HEK293 (cell line): ENCODE results near the gene SPECC1L.

Experiments used
- CTCF ChIA-PET: fragments of 350-600 bp; formaldehyde crosslinking; extraction: SDS; loops from one replicate; lab custom pipeline; 2021; ENCODE audit warnings: antibody characterized with exemption; lab: Yijun Ruan, JAX
- POLR2A ChIA-PET: fragments of 300-600 bp; formaldehyde crosslinking; extraction: SDS; loops from one replicate; lab custom pipeline; 2020; ENCODE audit warnings: antibody characterized with exemption, inconsistent platforms; lab: Yijun Ruan, JAX
- H3K27ac ChIP-seq: fragments of 200-500 bp; sonication (Bioruptor generic); 2 replicates; pipeline ENCODE4 v1.5.1; 2014; ENCODE audit warnings: low read depth, low read length, control low read depth, inconsistent platforms; ENCODE audit errors: extremely low read depth
- H3K36me3 ChIP-seq, 2 experiments: fragments of 200-500 bp in 1 of 2; sonication (Bioruptor generic) in 1 of 2; 1 replicate in 1 of 2; 2 replicates in 1 of 2; pipeline ENCODE4 v1.5.1; 2014 to 2017; ENCODE audit warnings: inconsistent platforms in 2 of 2, low read length in 2 of 2; ENCODE audit not compliant: control insufficient read depth in 2 of 2, insufficient read depth in 1 of 2
- H3K4me1 ChIP-seq: fragments of 200-500 bp; sonication (Bioruptor generic); 2 replicates; pipeline ENCODE4 v1.5.1; 2014; ENCODE audit warnings: mild to moderate bottlenecking, low read length, inconsistent platforms; ENCODE audit not compliant: control insufficient read depth, insufficient read depth
- H3K4me3 ChIP-seq: 2 replicates; pipeline ENCODE4 v1.5.1; 2011; ENCODE audit warnings: low read depth, mild to moderate bottlenecking, control low read depth, low read length, moderate library complexity
- H3K9me3 ChIP-seq: fragments of 200-500 bp; sonication (Bioruptor generic); 2 replicates; pipeline ENCODE4 v1.5.1; 2014; ENCODE audit warnings: low read depth, low read length, inconsistent platforms; ENCODE audit not compliant: control insufficient read depth, insufficient read depth
- FEZF1 ChIP-seq: fragments of 450-650 bp; formaldehyde crosslinking; IDR thresholded peaks from 2 replicates; pipeline ENCODE4 v1.5.1; 2016; ENCODE audit warnings: missing biosample characterization, missing genetic modification characterization
- GLIS1 ChIP-seq: fragments of 450-650 bp; formaldehyde crosslinking; IDR thresholded peaks from 2 replicates; pipeline ENCODE4 v1.5.1; 2016; ENCODE audit warnings: missing biosample characterization, missing genetic modification characterization
- KLF1 ChIP-seq: fragments of 450-650 bp; formaldehyde crosslinking; IDR thresholded peaks from 2 replicates; pipeline ENCODE4 v1.5.1; 2016; ENCODE audit warnings: missing biosample characterization, missing genetic modification characterization
- SP2 ChIP-seq: fragments of 450-650 bp; formaldehyde crosslinking; IDR thresholded peaks from 2 replicates; pipeline ENCODE4 v1.5.1; 2016; ENCODE audit warnings: missing biosample characterization, missing genetic modification characterization
- TCF7L2 ChIP-seq: IDR thresholded peaks from 2 replicates; pipeline ENCODE4 v1.6.1; 2011; ENCODE audit warnings: low read depth, mild to moderate bottlenecking, inconsistent platforms, low read length, moderate library complexity, borderline replicate concordance
- ZNF202 ChIP-seq: fragments of 450-650 bp; formaldehyde crosslinking; IDR thresholded peaks from 2 replicates; pipeline ENCODE4 v1.5.1; 2016; ENCODE audit warnings: missing biosample characterization, missing genetic modification characterization, borderline replicate concordance
- ZNF211 ChIP-seq: fragments of 450-650 bp; formaldehyde crosslinking; IDR thresholded peaks from 2 replicates; pipeline ENCODE4 v1.5.1; 2016; ENCODE audit warnings: low read depth, missing biosample characterization, missing genetic modification characterization
- ZNF302 ChIP-seq: fragments of 450-650 bp; formaldehyde crosslinking; IDR thresholded peaks from 2 replicates; pipeline ENCODE4 v1.5.1; 2016; ENCODE audit warnings: missing biosample characterization, missing genetic modification characterization, low read depth
- ZNF423 ChIP-seq: fragments of 450-650 bp; formaldehyde crosslinking; IDR thresholded peaks from 2 replicates; pipeline ENCODE4 v1.5.1; 2016; ENCODE audit warnings: missing biosample characterization, missing genetic modification characterization
- ZNF426 ChIP-seq: fragments of 450-650 bp; formaldehyde crosslinking; IDR thresholded peaks from 2 replicates; pipeline ENCODE4 v1.5.1; 2017; ENCODE audit warnings: missing biosample characterization, missing genetic modification characterization, mild to moderate bottlenecking, inconsistent platforms, moderate library complexity
- ZNF433 ChIP-seq: fragments of 450-650 bp; formaldehyde crosslinking; IDR thresholded peaks from 2 replicates; pipeline ENCODE4 v1.5.1; 2016; ENCODE audit warnings: missing biosample characterization, missing genetic modification characterization, low read depth
- ZNF529 ChIP-seq: fragments of 450-650 bp; formaldehyde crosslinking; IDR thresholded peaks from 2 replicates; pipeline ENCODE4 v1.5.1; 2017; ENCODE audit warnings: missing genetic modification characterization, missing biosample characterization; ENCODE audit not compliant: insufficient replicate concordance
- ZNF544 ChIP-seq: fragments of 450-650 bp; formaldehyde crosslinking; IDR thresholded peaks from 2 replicates; pipeline ENCODE4 v1.5.0; 2017; ENCODE audit warnings: missing biosample characterization, missing genetic modification characterization
- ZNF558 ChIP-seq: fragments of 450-650 bp; formaldehyde crosslinking; IDR thresholded peaks from 2 replicates; pipeline ENCODE4 v1.5.1; 2016; ENCODE audit warnings: missing biosample characterization, missing genetic modification characterization
- ZNF561 ChIP-seq: fragments of 450-650 bp; IDR thresholded peaks from 2 replicates; pipeline ENCODE4 v1.5.1; 2018; ENCODE audit warnings: missing biosample characterization, missing genetic modification characterization, borderline replicate concordance
- ZNF600 ChIP-seq: fragments of 450-650 bp; formaldehyde crosslinking; IDR thresholded peaks from 2 replicates; pipeline ENCODE4 v1.5.1; 2016; ENCODE audit warnings: missing biosample characterization, missing genetic modification characterization
- ZNF623 ChIP-seq: fragments of 450-650 bp; formaldehyde crosslinking; IDR thresholded peaks from 2 replicates; pipeline ENCODE4 v1.5.1; 2016; ENCODE audit warnings: missing biosample characterization, missing genetic modification characterization
- TF ChIP-seq, protein P1 (sequence below): fragments of 450-650 bp; formaldehyde crosslinking; IDR thresholded peaks from 2 replicates; pipeline ENCODE4 v1.5.1; 2016; ENCODE audit warnings: missing biosample characterization, missing genetic modification characterization
- TF ChIP-seq, protein P2 (sequence below): fragments of 450-650 bp; formaldehyde crosslinking; conservative IDR thresholded peaks from 2 replicates; pipeline ENCODE4 v1.5.1; 2016; ENCODE audit warnings: low read depth, missing biosample characterization, missing genetic modification characterization
- TF ChIP-seq, protein P3 (sequence below): fragments of 450-650 bp; IDR thresholded peaks from 2 replicates; pipeline ENCODE4 v1.5.1; 2018; ENCODE audit warnings: missing biosample characterization, missing genetic modification characterization
- TF ChIP-seq, protein P4 (sequence below): fragments of 450-650 bp; formaldehyde crosslinking; IDR thresholded peaks from 2 replicates; pipeline ENCODE4 v1.5.1; 2016; ENCODE audit warnings: missing biosample characterization, missing genetic modification characterization, low read depth
- TF ChIP-seq, protein P5 (sequence below): fragments of 450-650 bp; formaldehyde crosslinking; IDR thresholded peaks from 2 replicates; pipeline ENCODE4 v1.5.1; 2016; ENCODE audit warnings: missing biosample characterization, missing genetic modification characterization

Gene SPECC1L

DNA sequence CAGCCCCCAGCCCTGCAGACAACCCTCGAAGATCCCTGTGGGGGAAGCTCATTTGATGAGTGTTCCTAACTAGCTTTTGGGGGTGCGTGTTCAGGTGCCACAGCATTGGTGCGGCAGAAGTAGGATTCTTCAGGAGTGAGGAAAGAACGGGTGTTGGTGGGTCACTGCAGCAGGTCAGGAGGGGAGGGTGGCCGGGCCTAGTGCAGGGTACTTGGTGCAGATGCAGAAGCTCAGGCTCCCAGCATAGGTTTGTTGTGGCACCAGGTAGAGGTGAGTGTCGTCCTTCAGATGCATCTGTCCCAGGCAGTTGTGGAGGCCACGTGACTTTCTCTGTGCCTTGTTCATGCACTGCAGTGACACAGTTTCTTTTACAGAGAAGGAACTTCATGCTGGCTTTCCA, 141.6 kb downstream of the SPECC1L start:
- POLR2A ChIA-PET, result no interaction called here
- Histone ChIP-seq H3K4me3 (no peak overlapping the region), H3K27ac (no peak overlapping the region), H3K36me3 (peaks cover 0 to 82% of the 10 kb centered on the region in 2 experiments; a peak in 2 of 3 replicates)
- CTCF ChIA-PET, result interaction anchor here (0.5 to 1.2 kb wide), 5 partner anchors 9 to 289 kb away, joined by 3 to 4 read pairs (median 3); no protein-coding TSS in a partner anchor
- TF ChIP-seq, protein P1, sequence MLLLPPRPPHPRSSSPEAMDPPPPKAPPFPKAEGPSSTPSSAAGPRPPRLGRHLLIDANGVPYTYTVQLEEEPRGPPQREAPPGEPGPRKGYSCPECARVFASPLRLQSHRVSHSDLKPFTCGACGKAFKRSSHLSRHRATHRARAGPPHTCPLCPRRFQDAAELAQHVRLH (tag by site-specific recombination), result no peak
- TF ChIP-seq ZNF558 (tag by site-specific recombination), result no peak
- TF ChIP-seq, protein P2, sequence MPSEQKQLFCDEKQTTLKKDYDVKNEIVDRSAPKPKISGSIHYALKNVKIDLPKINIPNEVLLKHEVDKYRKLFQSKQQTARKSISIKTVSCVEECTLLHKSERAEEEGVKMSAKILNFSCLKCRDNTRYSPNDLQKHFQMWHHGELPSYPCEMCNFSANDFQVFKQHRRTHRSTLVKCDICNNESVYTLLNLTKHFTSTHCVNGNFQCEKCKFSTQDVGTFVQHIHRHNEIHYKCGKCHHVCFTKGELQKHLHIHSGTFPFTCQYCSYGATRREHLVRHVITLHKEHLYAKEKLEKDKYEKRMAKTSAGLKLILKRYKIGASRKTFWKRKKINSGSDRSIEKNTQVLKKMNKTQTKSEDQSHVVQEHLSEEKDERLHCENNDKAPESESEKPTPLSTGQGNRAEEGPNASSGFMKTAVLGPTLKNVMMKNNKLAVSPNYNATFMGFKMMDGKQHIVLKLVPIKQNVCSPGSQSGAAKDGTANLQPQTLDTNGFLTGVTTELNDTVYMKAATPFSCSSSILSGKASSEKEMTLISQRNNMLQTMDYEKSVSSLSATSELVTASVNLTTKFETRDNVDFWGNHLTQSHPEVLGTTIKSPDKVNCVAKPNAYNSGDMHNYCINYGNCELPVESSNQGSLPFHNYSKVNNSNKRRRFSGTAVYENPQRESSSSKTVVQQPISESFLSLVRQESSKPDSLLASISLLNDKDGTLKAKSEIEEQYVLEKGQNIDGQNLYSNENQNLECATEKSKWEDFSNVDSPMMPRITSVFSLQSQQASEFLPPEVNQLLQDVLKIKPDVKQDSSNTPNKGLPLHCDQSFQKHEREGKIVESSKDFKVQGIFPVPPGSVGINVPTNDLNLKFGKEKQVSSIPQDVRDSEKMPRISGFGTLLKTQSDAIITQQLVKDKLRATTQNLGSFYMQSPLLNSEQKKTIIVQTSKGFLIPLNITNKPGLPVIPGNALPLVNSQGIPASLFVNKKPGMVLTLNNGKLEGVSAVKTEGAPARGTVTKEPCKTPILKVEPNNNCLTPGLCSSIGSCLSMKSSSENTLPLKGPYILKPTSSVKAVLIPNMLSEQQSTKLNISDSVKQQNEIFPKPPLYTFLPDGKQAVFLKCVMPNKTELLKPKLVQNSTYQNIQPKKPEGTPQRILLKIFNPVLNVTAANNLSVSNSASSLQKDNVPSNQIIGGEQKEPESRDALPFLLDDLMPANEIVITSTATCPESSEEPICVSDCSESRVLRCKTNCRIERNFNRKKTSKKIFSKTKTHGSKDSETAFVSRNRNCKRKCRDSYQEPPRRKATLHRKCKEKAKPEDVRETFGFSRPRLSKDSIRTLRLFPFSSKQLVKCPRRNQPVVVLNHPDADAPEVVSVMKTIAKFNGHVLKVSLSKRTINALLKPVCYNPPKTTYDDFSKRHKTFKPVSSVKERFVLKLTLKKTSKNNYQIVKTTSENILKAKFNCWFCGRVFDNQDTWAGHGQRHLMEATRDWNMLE (tag by site-specific recombination), result no peak
- TF ChIP-seq FEZF1 (tag by site-specific recombination), result no peak
- TF ChIP-seq ZNF211, result no peak
- TF ChIP-seq ZNF600, result no peak
- TF ChIP-seq ZNF561, result no peak
- no peak for TF ChIP-seq TCF7L2
- TF ChIP-seq ZNF426 (tag by site-specific recombination), result no peak
- no peak for TF ChIP-seq SP2
- TF ChIP-seq ZNF433 (tag by site-specific recombination), result no peak
- no peak for TF ChIP-seq ZNF302 (tag by site-specific recombination)
- no peak for TF ChIP-seq ZNF202 (tag by site-specific recombination)
- no peak for TF ChIP-seq ZNF423
- no peak for TF ChIP-seq GLIS1
- TF ChIP-seq, all 188 proteins: peak for 0
- no peaks in the 10 kb centered on the region for H3K9me3 ChIP-seq
- no peaks in the 10 kb centered on the region for H3K4me1 ChIP-seq

DNA sequence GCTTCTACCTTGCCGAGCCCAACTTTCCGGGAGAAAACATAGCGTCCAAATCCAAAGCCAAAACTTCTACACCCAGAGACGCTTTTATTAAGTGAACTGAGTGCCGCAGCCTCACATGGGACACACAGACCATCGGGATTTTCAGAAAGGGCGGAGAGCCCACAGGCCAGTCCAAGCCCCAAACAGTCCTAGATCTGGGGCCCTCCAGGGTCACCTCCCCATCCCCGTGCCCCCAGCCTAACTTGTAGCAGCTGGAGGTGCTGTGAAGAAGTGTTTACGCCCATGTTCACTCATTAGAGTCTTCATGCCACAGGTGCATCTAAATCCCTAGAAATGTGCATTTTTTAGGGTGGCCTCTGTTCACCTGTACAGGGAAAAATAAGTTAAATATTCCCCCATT, 142.6 kb downstream of the SPECC1L start:
- CTCF ChIA-PET, result interaction anchor here (0.6 to 0.7 kb wide), 2 partner anchors 110 to 124 kb away, joined by 3 read pairs; no protein-coding TSS in a partner anchor

More for the DNA sequence above, 142.6 kb downstream of the SPECC1L start:
- TF ChIP-seq, protein P3, sequence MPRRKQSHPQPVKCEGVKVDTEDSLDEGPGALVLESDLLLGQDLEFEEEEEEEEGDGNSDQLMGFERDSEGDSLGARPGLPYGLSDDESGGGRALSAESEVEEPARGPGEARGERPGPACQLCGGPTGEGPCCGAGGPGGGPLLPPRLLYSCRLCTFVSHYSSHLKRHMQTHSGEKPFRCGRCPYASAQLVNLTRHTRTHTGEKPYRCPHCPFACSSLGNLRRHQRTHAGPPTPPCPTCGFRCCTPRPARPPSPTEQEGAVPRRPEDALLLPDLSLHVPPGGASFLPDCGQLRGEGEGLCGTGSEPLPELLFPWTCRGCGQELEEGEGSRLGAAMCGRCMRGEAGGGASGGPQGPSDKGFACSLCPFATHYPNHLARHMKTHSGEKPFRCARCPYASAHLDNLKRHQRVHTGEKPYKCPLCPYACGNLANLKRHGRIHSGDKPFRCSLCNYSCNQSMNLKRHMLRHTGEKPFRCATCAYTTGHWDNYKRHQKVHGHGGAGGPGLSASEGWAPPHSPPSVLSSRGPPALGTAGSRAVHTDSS, result no peak
- TF ChIP-seq ZNF211 (no peak), ZNF529 (tag by site-specific recombination) (no peak), ZNF600 (no peak), ZNF623 (no peak), ZNF544 (tag by site-specific recombination) (no peak), KLF1 (tag by site-specific recombination) (no peak)
- TF ChIP-seq, protein P4, sequence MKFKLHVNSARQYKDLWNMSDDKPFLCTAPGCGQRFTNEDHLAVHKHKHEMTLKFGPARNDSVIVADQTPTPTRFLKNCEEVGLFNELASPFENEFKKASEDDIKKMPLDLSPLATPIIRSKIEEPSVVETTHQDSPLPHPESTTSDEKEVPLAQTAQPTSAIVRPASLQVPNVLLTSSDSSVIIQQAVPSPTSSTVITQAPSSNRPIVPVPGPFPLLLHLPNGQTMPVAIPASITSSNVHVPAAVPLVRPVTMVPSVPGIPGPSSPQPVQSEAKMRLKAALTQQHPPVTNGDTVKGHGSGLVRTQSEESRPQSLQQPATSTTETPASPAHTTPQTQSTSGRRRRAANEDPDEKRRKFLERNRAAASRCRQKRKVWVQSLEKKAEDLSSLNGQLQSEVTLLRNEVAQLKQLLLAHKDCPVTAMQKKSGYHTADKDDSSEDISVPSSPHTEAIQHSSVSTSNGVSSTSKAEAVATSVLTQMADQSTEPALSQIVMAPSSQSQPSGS (tag by site-specific recombination), result no peak
- TF ChIP-seq, protein P5, sequence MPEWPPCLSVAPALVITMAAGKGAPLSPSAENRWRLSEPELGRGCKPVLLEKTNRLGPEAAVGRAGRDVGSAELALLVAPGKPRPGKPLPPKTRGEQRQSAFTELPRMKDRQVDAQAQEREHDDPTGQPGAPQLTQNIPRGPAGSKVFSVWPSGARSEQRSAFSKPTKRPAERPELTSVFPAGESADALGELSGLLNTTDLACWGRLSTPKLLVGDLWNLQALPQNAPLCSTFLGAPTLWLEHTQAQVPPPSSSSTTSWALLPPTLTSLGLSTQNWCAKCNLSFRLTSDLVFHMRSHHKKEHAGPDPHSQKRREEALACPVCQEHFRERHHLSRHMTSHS (tag by site-specific recombination), result no peak
- peaks cover 0 to 78% of the 10 kb centered on the region in 2 experiments; a peak in 2 of 3 replicates for H3K36me3 ChIP-seq
- no peak overlapping the region for H3K4me3 ChIP-seq
- H3K9me3 ChIP-seq, result no peaks in the 10 kb centered on the region
- no peaks in the 10 kb centered on the region for H3K4me1 ChIP-seq
- H3K27ac ChIP-seq, result no peak overlapping the region
- POLR2A ChIA-PET, result no interaction called here
